Peyer's patch (tissue), 4 donors: ENCODE data around the gene CAPN9. TPM values are rescaled to one million over a fixed set of nuclear protein-coding genes. Genes with fewer than 3 reads are reported as not detected.

ENCODE experiments used
- DNase-seq, 3 donors: peaks; one replicate each; pipeline ENCODE4 v3.0.0-alpha.2; 2017 to 2019
- H3K27ac ChIP-seq, 4 donors: fragments of 200-600 bp; sonication (generic); one replicate each; pipeline ENCODE4 v1.5.1; 2016 to 2019
- H3K27me3 ChIP-seq, 2 donors: fragments of 200-600 bp; sonication (generic); one replicate each; pipeline ENCODE4 v1.5.1; 2019
- H3K36me3 ChIP-seq, 3 donors: fragments of 200-600 bp; sonication (generic); one replicate each; pipeline ENCODE4 v1.5.1; 2016 to 2019
- H3K4me1 ChIP-seq, 4 donors: fragments of 200-600 bp; sonication (generic); one replicate each; pipeline ENCODE4 v1.5.1; 2016 to 2019
- H3K4me3 ChIP-seq, 4 donors: fragments of 200-600 bp; sonication (generic); 1 replicate in 3 of 4; 2 replicates in 1 of 4; pipeline ENCODE4 v1.5.1; 2016 to 2019; ENCODE audit warnings: mild to moderate bottlenecking in 1 of 4
- H3K9me3 ChIP-seq, 4 donors: fragments of 200-600 bp; sonication (generic); one replicate each; pipeline ENCODE4 v1.5.1; 2016 to 2019; ENCODE audit warnings: mild to moderate bottlenecking in 1 of 4
- POLR2A ChIP-seq, 2 donors: fragments of 450-650 bp; IDR thresholded peaks; one replicate each; pipeline ENCODE4 v1.5.1; 2017; ENCODE audit warnings: antibody characterized with exemption in 2 of 2, mild to moderate bottlenecking in 2 of 2, moderate library complexity in 2 of 2
- total RNA-seq, 4 donors: library from RNA; depleted of rRNA; stranded (reverse); fragments of >200 nt; gene quantifications; one replicate each; pipeline ENCODE4 v1.1.0, GENCODE V29; 2016
- TF ChIP-seq, protein P1 (sequence below), 6 experiments: fragments of 450-650 bp in 4 of 6; fragments of 200-600 bp in 2 of 6; sonication (generic) in 1 of 6; IDR thresholded peaks; one replicate each; pipeline ENCODE4 v1.5.1; 2017 to 2019; ENCODE audit warnings: antibody characterized with exemption in 6 of 6, mild to moderate bottlenecking in 3 of 6, moderate library complexity in 1 of 6

Gene CAPN9
- total RNA-seq, 4 donors from 2014 or later, result 23.7 to 43.1 (median 33.4) TPM

DNA sequence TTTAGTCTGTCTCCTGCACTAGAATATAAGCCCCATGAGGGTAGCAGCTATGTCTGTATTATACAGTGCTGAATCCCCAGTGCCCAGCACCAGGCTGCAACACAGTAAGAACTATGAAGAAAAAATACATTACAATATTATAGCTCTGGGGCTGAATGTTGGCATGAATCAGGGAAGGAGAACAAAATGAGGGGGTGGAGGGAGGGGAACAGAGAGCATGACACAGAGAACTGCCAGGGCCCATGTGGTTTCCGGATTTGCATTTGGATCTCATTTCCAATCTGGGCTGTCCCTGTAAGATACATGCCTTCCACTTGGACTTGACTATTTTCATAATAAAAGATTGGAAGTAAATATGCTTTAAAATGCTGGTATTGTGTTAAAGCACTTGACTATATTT, 85.3 kb downstream of the CAPN9 start:
- no peaks in the 10 kb centered on the region for H3K27me3 ChIP-seq
- no peaks in the 10 kb centered on the region for H3K9me3 ChIP-seq
- H3K4me3 ChIP-seq, result no peak overlapping the region
- no peaks in the 10 kb centered on the region for H3K36me3 ChIP-seq
- no peak for DNase-seq
- H3K4me1 ChIP-seq, result no peaks in the 10 kb centered on the region
- H3K27ac ChIP-seq, result no peak overlapping the region
- TF ChIP-seq, protein P1, sequence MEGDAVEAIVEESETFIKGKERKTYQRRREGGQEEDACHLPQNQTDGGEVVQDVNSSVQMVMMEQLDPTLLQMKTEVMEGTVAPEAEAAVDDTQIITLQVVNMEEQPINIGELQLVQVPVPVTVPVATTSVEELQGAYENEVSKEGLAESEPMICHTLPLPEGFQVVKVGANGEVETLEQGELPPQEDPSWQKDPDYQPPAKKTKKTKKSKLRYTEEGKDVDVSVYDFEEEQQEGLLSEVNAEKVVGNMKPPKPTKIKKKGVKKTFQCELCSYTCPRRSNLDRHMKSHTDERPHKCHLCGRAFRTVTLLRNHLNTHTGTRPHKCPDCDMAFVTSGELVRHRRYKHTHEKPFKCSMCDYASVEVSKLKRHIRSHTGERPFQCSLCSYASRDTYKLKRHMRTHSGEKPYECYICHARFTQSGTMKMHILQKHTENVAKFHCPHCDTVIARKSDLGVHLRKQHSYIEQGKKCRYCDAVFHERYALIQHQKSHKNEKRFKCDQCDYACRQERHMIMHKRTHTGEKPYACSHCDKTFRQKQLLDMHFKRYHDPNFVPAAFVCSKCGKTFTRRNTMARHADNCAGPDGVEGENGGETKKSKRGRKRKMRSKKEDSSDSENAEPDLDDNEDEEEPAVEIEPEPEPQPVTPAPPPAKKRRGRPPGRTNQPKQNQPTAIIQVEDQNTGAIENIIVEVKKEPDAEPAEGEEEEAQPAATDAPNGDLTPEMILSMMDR (IDR thresholded peaks at IDR 0.05), result no peak
- no peak for TF ChIP-seq POLR2A (IDR thresholded peaks at IDR 0.05)

DNA sequence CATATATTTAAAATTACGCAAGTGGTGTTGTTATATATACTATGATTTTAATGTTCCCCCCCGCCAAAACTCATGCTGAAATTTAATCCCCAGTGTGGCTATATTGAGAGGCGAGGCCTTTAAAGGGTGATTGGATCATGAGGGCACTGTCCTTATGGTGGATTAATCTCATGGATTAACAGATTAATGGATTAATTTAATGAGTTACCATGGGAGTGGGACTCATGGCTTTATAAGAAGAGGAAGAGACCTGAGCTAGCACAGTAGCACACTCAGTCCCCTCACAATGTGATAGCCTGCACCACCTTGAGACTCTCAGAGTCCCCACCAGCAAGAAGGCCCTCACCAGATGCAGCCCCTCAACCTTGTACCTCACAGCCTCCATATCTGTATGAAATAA, 86.3 kb downstream of the CAPN9 start:
- TF ChIP-seq POLR2A (IDR thresholded peaks at IDR 0.05), result no peak
- TF ChIP-seq, protein P1 (IDR thresholded peaks at IDR 0.05), result no peak

DNA sequence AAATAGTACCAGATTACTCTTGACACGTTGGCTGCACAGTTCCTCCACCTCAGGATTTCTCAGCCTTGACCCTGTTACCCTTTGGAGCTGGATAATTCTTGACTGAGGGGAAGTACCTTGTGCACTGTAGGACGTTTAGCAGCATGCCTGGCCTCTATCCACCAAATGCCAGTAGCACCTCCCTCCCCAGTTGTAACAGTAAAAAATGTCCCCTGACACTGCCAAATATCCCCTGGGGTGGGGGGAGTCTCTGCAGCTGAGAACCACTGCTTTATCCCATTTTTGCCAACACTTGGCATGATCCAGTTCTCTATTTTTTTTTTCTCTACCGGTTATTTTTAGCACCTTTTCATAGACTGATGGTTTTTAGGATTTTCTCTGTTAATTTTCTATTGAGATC, 87.1 kb downstream of the CAPN9 start:
- H3K27ac ChIP-seq, result no peak overlapping the region
- peaks cover 0 to 11% (median 0%) of the 10 kb centered on the region in 3 donors for H3K36me3 ChIP-seq
- no peaks in the 10 kb centered on the region for H3K27me3 ChIP-seq
- DNase-seq, result no peak
- H3K9me3 ChIP-seq, result no peaks in the 10 kb centered on the region
- H3K4me1 ChIP-seq, result no peaks in the 10 kb centered on the region
- no peak for TF ChIP-seq POLR2A (IDR thresholded peaks at IDR 0.05)
- TF ChIP-seq, protein P1 (IDR thresholded peaks at IDR 0.05), result no peak
- no peak overlapping the region for H3K4me3 ChIP-seq

More for the DNA sequence above, 86.3 kb downstream of the CAPN9 start:
- H3K27me3 ChIP-seq, result no peaks in the 10 kb centered on the region
- no peak for DNase-seq
- H3K36me3 ChIP-seq, result peaks cover 0 to 5% (median 0%) of the 10 kb centered on the region in 3 donors
- no peaks in the 10 kb centered on the region for H3K4me1 ChIP-seq
- H3K9me3 ChIP-seq, result no peaks in the 10 kb centered on the region
- H3K27ac ChIP-seq, result no peak overlapping the region
- no peak overlapping the region for H3K4me3 ChIP-seq

DNA sequence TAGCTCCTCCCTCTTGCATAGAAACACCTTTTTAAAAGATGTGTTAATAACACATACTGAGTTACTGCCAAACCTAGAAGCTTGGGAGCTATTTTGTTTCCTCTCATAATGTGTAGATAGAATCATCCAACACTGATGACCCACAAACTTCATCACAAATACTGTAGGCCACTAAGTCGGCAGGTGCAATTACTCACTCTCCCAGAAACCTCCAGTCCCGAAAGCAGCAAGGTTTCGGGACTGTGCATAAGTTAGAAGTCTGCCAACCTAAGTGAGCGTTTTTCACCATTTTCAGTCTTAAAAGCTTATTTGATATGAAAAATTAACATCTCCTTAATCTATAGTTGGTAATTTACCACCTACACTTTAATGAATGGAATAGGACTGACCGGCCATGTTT, 89.2 kb downstream of the CAPN9 start:
- Histone ChIP-seq H3K9me3 (no peaks in the 10 kb centered on the region), H3K4me1 (no peaks in the 10 kb centered on the region), H3K27ac (no peak overlapping the region), H3K36me3 (peaks cover 0 to 11% (median 0%) of the 10 kb centered on the region in 3 donors), H3K27me3 (no peaks in the 10 kb centered on the region), H3K4me3 (no peak overlapping the region)
- DNase-seq, result no peak
- no peak for TF ChIP-seq POLR2A (IDR thresholded peaks at IDR 0.05)
- TF ChIP-seq, protein P1 (IDR thresholded peaks at IDR 0.05), result no peak

- TF ChIP-seq POLR2A (IDR thresholded peaks at IDR 0.05), result no peak
- TF ChIP-seq, protein P1 (IDR thresholded peaks at IDR 0.05), result no peak
- Histone ChIP-seq H3K27me3 (no peaks in the 10 kb centered on the region), H3K27ac (no peak overlapping the region), H3K4me3 (no peak overlapping the region), H3K36me3 (peaks cover 0 to 11% (median 0%) of the 10 kb centered on the region in 3 donors), H3K9me3 (no peaks in the 10 kb centered on the region), H3K4me1 (no peaks in the 10 kb centered on the region)
- DNase-seq, result no peak
Measured at GRCh38 chr1:230836793-230837192, 89.6 kb downstream of the CAPN9 start.

DNA sequence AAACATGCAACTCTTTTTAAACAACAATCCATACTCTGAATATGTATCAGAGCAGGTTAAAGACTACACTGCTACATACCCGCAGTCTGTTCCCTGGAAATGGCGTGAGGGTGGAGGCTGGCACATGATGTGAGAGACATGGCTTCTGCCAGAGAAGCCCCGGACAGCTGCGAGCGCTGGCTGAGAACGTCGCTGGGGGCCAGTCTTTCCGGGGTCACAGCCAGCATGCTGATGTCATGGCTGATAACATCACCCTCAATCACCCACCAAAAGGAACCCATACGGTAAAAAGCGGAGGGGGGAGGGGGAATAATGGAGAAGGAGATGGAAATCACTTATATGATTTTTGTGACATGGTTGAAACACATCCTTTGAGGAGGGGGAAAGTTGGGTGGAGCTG, 92.0 kb downstream of the CAPN9 start:
- no peak for TF ChIP-seq POLR2A (IDR thresholded peaks at IDR 0.05)
- TF ChIP-seq, protein P1 (IDR thresholded peaks at IDR 0.05), result no peak
- Histone ChIP-seq H3K27ac (no peak overlapping the region), H3K27me3 (no peaks in the 10 kb centered on the region), H3K9me3 (no peaks in the 10 kb centered on the region), H3K4me3 (no peak overlapping the region), H3K4me1 (no peaks in the 10 kb centered on the region), H3K36me3 (peaks cover 0 to 22% (median 0%) of the 10 kb centered on the region in 3 donors)
- no peak for DNase-seq
